Activated T-helper 2 cell treated with anti-CD3 and anti-CD28 coated beads, Interferon-gamma antibody, Interleukin-2, Interleukin-4, amounts not matched to agents 10 μg/mL and 5 μg/mL and 100 μg/mL, durations not matched to agents 14 hours and 24 hours and 36 hours (primary cell): Measurements from ENCODE around the gene XCR1. TPM values are rescaled to one million over a fixed set of nuclear protein-coding genes. Genes with fewer than 3 reads are reported as not detected.
A peak's percentile ranks its signal among the peaks of the same experiment; 100 is the strongest.

ENCODE experiments used
- DNase-seq: peaks from one replicate; pipeline ENCODE4 v3.0.0; 2021; ENCODE audit warnings: low spot score
- H3K27ac Mint-ChIP-seq: one replicate; pipeline ENCODE4 v1.8.0; 2021; ENCODE audit warnings: mixed read lengths
- H3K27me3 Mint-ChIP-seq: one replicate; pipeline ENCODE4 v1.8.0; 2021; ENCODE audit warnings: low read depth, mixed read lengths
- H3K36me3 Mint-ChIP-seq: one replicate; pipeline ENCODE4 v1.8.0; 2021; ENCODE audit warnings: low read depth, mixed read lengths
- H3K4me1 Mint-ChIP-seq: one replicate; pipeline ENCODE4 v1.8.0; 2021; ENCODE audit warnings: low read depth, mixed read lengths
- H3K4me3 Mint-ChIP-seq: one replicate; pipeline ENCODE4 v1.8.0; 2021; ENCODE audit warnings: low read depth, mild to moderate bottlenecking, moderate library complexity, mixed read lengths
- H3K9me3 Mint-ChIP-seq: one replicate; pipeline ENCODE4 v1.8.0; 2021; ENCODE audit warnings: mixed read lengths
- intact Hi-C: fragments of 100-400 bp; cut with micrococcal nuclease; formaldehyde crosslinking; loops from one replicate; pipeline ENCODE4 v1.15.1; 2023
- total RNA-seq: library from RNA; stranded (reverse); gene quantifications from 2 replicates; pipeline ENCODE4 v1.2.3, GENCODE V29; 2022

Gene XCR1
- total RNA-seq, 1 donor from 2014 or later = 0.07 TPM

- intact Hi-C loops = loop anchor here (1.0 to 10.0 kb wide), 8 partner anchors 12 to 301 kb away; partner anchors contain the start of gene CXCR6
- H3K4me1 Mint-ChIP-seq = peaks cover 62% of the 10 kb centered on the region
- peak overlapping the region; percentile 70 for H3K4me3 Mint-ChIP-seq
- no peaks in the 10 kb centered on the region for H3K9me3 Mint-ChIP-seq
- peak overlapping the region; percentile 90 for H3K27ac Mint-ChIP-seq
- peaks cover 5% of the 10 kb centered on the region for H3K27me3 Mint-ChIP-seq
- H3K36me3 Mint-ChIP-seq = peaks cover 42% of the 10 kb centered on the region
- peak; percentile 23 for DNase-seq
Measured at GRCh38 chr3:45993421-45994027, 33.8 kb downstream of the XCR1 start.

GRCh38 chr3:45992821-45993221 is 34.5 kb downstream of the XCR1 start:
- peak overlapping the region; percentile 90 for H3K27ac Mint-ChIP-seq
- intact Hi-C loops = loop anchor here (1.0 to 10.0 kb wide), 7 partner anchors 12 to 302 kb away; partner anchors contain the start of gene CXCR6
- no peak for DNase-seq
- no peaks in the 10 kb centered on the region for H3K9me3 Mint-ChIP-seq
- H3K4me3 Mint-ChIP-seq = peak overlapping the region; percentile 61
- H3K36me3 Mint-ChIP-seq = peaks cover 46% of the 10 kb centered on the region
- peaks cover 65% of the 10 kb centered on the region for H3K4me1 Mint-ChIP-seq
- H3K27me3 Mint-ChIP-seq = peaks cover under 1% of the 10 kb centered on the region

- Mint-ChIP-seq H3K27me3 (no peaks in the 10 kb centered on the region), H3K27ac (peak overlapping the region; percentile 90), H3K9me3 (no peaks in the 10 kb centered on the region), H3K36me3 (peaks cover 49% of the 10 kb centered on the region), H3K4me3 (no peak overlapping the region), H3K4me1 (peaks cover 69% of the 10 kb centered on the region)
- no peak for DNase-seq
- intact Hi-C loops = loop anchor here (2.0 to 10.0 kb wide), 3 partner anchors 41 to 303 kb away; no protein-coding TSS in a partner anchor
Measured at GRCh38 chr3:45992133-45992729, 35.1 kb downstream of the XCR1 start.

GRCh38 chr3:45991341-45991740 is 35.9 kb downstream of the XCR1 start:
- intact Hi-C loops = loop anchor here (10.0 kb wide), 2 partner anchors 127 to 303 kb away; no protein-coding TSS in a partner anchor
- DNase-seq = no peak
- Mint-ChIP-seq H3K9me3 (no peaks in the 10 kb centered on the region), H3K36me3 (peaks cover 56% of the 10 kb centered on the region), H3K27ac (peak overlapping the region; percentile 32), H3K27me3 (no peaks in the 10 kb centered on the region), H3K4me3 (no peak overlapping the region), H3K4me1 (peaks cover 73% of the 10 kb centered on the region)

DNA sequence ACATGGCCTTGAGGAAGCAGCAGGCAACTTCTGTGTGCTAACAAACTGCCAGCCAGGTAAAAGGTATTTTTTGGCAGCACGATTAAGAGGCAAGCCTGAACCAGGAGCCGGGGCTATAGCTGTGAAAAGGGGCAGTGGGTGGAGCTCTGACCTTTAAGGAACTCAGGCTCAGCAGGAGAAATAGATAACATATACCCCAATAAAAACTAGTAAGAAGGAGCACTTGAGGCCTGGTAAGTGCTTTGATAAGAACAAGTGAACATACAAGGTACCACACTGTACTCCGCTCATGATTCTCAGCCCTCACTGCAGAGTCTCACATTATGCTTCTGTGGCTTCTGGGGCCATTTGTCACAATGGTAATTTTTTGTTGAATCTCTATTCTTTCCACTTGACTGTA is 37.1 kb downstream of the XCR1 start:
- H3K27ac Mint-ChIP-seq = peak overlapping the region; percentile 41

GRCh38 chr3:45988804-45989203 is 38.5 kb downstream of the XCR1 start:
- peaks cover 69% of the 10 kb centered on the region for H3K36me3 Mint-ChIP-seq
- H3K9me3 Mint-ChIP-seq = no peaks in the 10 kb centered on the region
- H3K4me1 Mint-ChIP-seq = peaks cover 77% of the 10 kb centered on the region
- H3K4me3 Mint-ChIP-seq = no peak overlapping the region
- H3K27me3 Mint-ChIP-seq = no peaks in the 10 kb centered on the region
- intact Hi-C loops = loop anchor here (1.0 kb wide), 1 partner anchor 9 kb away; no protein-coding TSS in a partner anchor
- H3K27ac Mint-ChIP-seq = peak overlapping the region; percentile 76
- no peak for DNase-seq

More for the DNA sequence above, 37.1 kb downstream of the XCR1 start:
- H3K4me1 Mint-ChIP-seq = peaks cover 77% of the 10 kb centered on the region
- H3K27me3 Mint-ChIP-seq = no peaks in the 10 kb centered on the region
- intact Hi-C loops = loop anchor here (10.0 kb wide), 2 partner anchors 125 to 305 kb away; no protein-coding TSS in a partner anchor
- DNase-seq = no peak
- no peaks in the 10 kb centered on the region for H3K9me3 Mint-ChIP-seq
- H3K4me3 Mint-ChIP-seq = no peak overlapping the region
- peaks cover 58% of the 10 kb centered on the region for H3K36me3 Mint-ChIP-seq

- no peak overlapping the region for H3K4me3 Mint-ChIP-seq
- no peaks in the 10 kb centered on the region for H3K9me3 Mint-ChIP-seq
- peaks cover 74% of the 10 kb centered on the region for H3K4me1 Mint-ChIP-seq
- no peak for DNase-seq
- intact Hi-C loops = loop anchor here (1.0 kb wide), 1 partner anchor 8 kb away; no protein-coding TSS in a partner anchor
- peaks cover 73% of the 10 kb centered on the region for H3K36me3 Mint-ChIP-seq
- no peaks in the 10 kb centered on the region for H3K27me3 Mint-ChIP-seq
- peak overlapping the region; percentile 76 for H3K27ac Mint-ChIP-seq
Measured at GRCh38 chr3:45988362-45988761, 38.9 kb downstream of the XCR1 start.

GRCh38 chr3:45987368-45988291 is 39.7 kb downstream of the XCR1 start:
- no peak overlapping the region for H3K4me3 Mint-ChIP-seq
- peaks cover 66% of the 10 kb centered on the region for H3K4me1 Mint-ChIP-seq
- H3K27ac Mint-ChIP-seq = peak overlapping the region; percentile 76
- no peaks in the 10 kb centered on the region for H3K27me3 Mint-ChIP-seq
- peaks cover 73% of the 10 kb centered on the region for H3K36me3 Mint-ChIP-seq
- intact Hi-C loops = loop anchor here (1.0 kb wide), 1 partner anchor 7 kb away; no protein-coding TSS in a partner anchor
- no peaks in the 10 kb centered on the region for H3K9me3 Mint-ChIP-seq
- DNase-seq = no peak

GRCh38 chr3:45986303-45986982 is 40.8 kb downstream of the XCR1 start:
- H3K27ac Mint-ChIP-seq = peak overlapping the region; percentile 44
- no peaks in the 10 kb centered on the region for H3K9me3 Mint-ChIP-seq
- intact Hi-C loops = no loop called here
- no peaks in the 10 kb centered on the region for H3K27me3 Mint-ChIP-seq
- peaks cover 73% of the 10 kb centered on the region for H3K36me3 Mint-ChIP-seq
- peaks cover 59% of the 10 kb centered on the region for H3K4me1 Mint-ChIP-seq
- H3K4me3 Mint-ChIP-seq = no peak overlapping the region
- no peak for DNase-seq

GRCh38 chr3:45985532-45986302 is 41.6 kb downstream of the XCR1 start:
- DNase-seq = no peak
- Mint-ChIP-seq H3K4me1 (peaks cover 62% of the 10 kb centered on the region), H3K27ac (peak overlapping the region; percentile 44), H3K4me3 (no peak overlapping the region), H3K36me3 (peaks cover 75% of the 10 kb centered on the region), H3K27me3 (no peaks in the 10 kb centered on the region), H3K9me3 (no peaks in the 10 kb centered on the region)
- intact Hi-C loops = no loop called here

- Mint-ChIP-seq H3K27me3 (no peaks in the 10 kb centered on the region), H3K4me3 (no peak overlapping the region), H3K27ac (peak overlapping the region; percentile 22), H3K36me3 (peaks cover 75% of the 10 kb centered on the region), H3K4me1 (peaks cover 61% of the 10 kb centered on the region), H3K9me3 (no peaks in the 10 kb centered on the region)
- DNase-seq = no peak
- intact Hi-C loops = no loop called here
Measured at GRCh38 chr3:45984331-45985312, 42.7 kb downstream of the XCR1 start.
